OCI-LY3 (cell line): Measurements from ENCODE around the gene CHKB.

Source experiments
- CTCF ChIP-seq: fragments of 200-600, 300-600 bp; sonication (generic); IDR thresholded peaks from 2 replicates; pipeline ENCODE4 v1.5.1; 2014; ENCODE audit warnings: antibody characterized with exemption, low read length, low read depth
- EZH2phosphoT487 ChIP-seq: fragments of 200-600 bp; shearing (Covaris generic); IDR thresholded peaks from 2 replicates; pipeline ENCODE4 v1.6.1; 2018; ENCODE audit warnings: antibody characterized with exemption, mixed run types, low read depth

GRCh38 chr22:50581950-50582492 lies 628 bp downstream of the CHKB start:
- TF ChIP-seq CTCF = no peak
- TF ChIP-seq EZH2phosphoT487 = no peak
